Dermis microvascular lymphatic vessel endothelial cell (primary cell): ENCODE results near the gene TAF11L4. TPM values are rescaled to one million over a fixed set of nuclear protein-coding genes. Genes with fewer than 3 reads are reported as not detected.

Experiments used
- total RNA-seq: library from RNA; depleted of rRNA; stranded (reverse); fragments of >200 nt; gene quantifications from 2 replicates; pipeline ENCODE4 v1.2.1, GENCODE V29; 2014

The TAF11L4 gene
- total RNA-seq, 1 donor from 2014 or later = not detected

Other genes starting within 250 kb of the TAF11L4 start
- gene TAF11L2, start 23.6 kb upstream of the TAF11L4 start, total RNA-seq = not detected in 2 replicates
- not detected in 2 replicates for gene TAF11L3, start 3.4 kb upstream of the TAF11L4 start, total RNA-seq
- not detected in 2 replicates for gene TAF11L5, start 3.4 kb downstream of the TAF11L4 start, total RNA-seq
- not detected in 2 replicates for gene TAF11L6, start 6.9 kb downstream of the TAF11L4 start, total RNA-seq
- gene TAF11L7, start 64.0 kb downstream of the TAF11L4 start, total RNA-seq = not detected in 2 replicates
- not detected in 2 replicates for gene TAF11L8, start 69.2 kb downstream of the TAF11L4 start, total RNA-seq
- not detected in 2 replicates for gene TAF11L9, start 72.6 kb downstream of the TAF11L4 start, total RNA-seq
- not detected in 2 replicates for gene TAF11L10, start 76.0 kb downstream of the TAF11L4 start, total RNA-seq
- not detected in 2 replicates for gene TAF11L11, start 82.4 kb downstream of the TAF11L4 start, total RNA-seq
- not detected in 2 replicates for gene TAF11L12, start 88.6 kb downstream of the TAF11L4 start, total RNA-seq
- gene TAF11L13, start 110.3 kb downstream of the TAF11L4 start, total RNA-seq = not detected in 2 replicates
- gene TAF11L14, start 112.7 kb downstream of the TAF11L4 start, total RNA-seq = not detected in 2 replicates